HFFc6 (cell line): Measurements from ENCODE around the gene TEX12. TPM values are rescaled to one million over a fixed set of nuclear protein-coding genes. Genes with fewer than 3 reads are reported as not detected.

ENCODE experiments used
- DNase-seq: peaks from one replicate; pipeline ENCODE4 v3.0.0-alpha.2; 2018
- H3K27ac Mint-ChIP-seq: 2 replicates; pipeline ENCODE4 v1.8.0; 2020; ENCODE audit warnings: mild to moderate bottlenecking, mixed read lengths
- H3K27me3 Mint-ChIP-seq: 2 replicates; pipeline ENCODE4 v1.8.0; 2021; ENCODE audit warnings: mild to moderate bottlenecking, moderate library complexity, mixed read lengths; ENCODE audit not compliant: insufficient read depth
- H3K36me3 Mint-ChIP-seq: 2 replicates; pipeline ENCODE4 v1.8.0; 2021; ENCODE audit warnings: low read depth, mixed read lengths
- H3K4me1 Mint-ChIP-seq: 2 replicates; pipeline ENCODE4 v1.8.0; 2020; ENCODE audit warnings: low read depth, mixed read lengths
- H3K4me3 Mint-ChIP-seq: 2 replicates; pipeline ENCODE4 v1.8.0; 2020; ENCODE audit warnings: mild to moderate bottlenecking, moderate library complexity, mixed read lengths
- H3K9me3 Mint-ChIP-seq: 2 replicates; pipeline ENCODE4 v1.8.0; 2020; ENCODE audit warnings: mild to moderate bottlenecking, mixed read lengths
- total RNA-seq, 6 experiments: library from RNA; stranded (reverse); fragmentation: NEBNext Ultra II Directional; extraction: Animal tissue kit (Norgen Biotek cat#: 25700); gene quantifications; 2 replicates in 1 of 6; 3 replicates in 5 of 6; pipeline ENCODE4 v1.2.3, GENCODE V29; 2021
- TF ChIP-seq, protein P1 (sequence below): fragments of 200-600 bp; sonication (generic); IDR thresholded peaks from 2 replicates; pipeline ENCODE4 v1.5.0; 2021; ENCODE audit warnings: antibody characterized with exemption, mild to moderate bottlenecking

Gene TEX12
- total RNA-seq, 6 experiments from 2014 or later = not detected

DNA sequence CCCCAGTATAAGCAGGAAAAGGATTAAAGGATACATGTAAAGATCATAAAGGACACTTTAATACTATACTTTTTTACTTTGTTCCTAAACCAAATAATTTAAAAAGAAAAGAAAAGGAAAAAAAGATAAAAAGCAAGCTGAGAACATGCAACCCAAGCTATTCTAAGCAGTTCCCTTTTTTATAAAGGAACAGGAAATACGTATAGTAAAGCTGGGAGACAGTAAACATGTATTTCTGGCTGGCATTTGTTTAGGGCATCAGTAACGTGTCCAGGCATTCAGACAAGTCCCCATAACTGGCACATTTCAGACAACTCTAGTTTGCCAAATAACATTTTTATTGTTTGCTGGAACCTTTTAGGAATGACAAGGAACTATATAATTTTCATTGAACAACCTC is 33.1 kb downstream of the TEX12 start:
- no peak for DNase-seq
- TF ChIP-seq, protein P1, sequence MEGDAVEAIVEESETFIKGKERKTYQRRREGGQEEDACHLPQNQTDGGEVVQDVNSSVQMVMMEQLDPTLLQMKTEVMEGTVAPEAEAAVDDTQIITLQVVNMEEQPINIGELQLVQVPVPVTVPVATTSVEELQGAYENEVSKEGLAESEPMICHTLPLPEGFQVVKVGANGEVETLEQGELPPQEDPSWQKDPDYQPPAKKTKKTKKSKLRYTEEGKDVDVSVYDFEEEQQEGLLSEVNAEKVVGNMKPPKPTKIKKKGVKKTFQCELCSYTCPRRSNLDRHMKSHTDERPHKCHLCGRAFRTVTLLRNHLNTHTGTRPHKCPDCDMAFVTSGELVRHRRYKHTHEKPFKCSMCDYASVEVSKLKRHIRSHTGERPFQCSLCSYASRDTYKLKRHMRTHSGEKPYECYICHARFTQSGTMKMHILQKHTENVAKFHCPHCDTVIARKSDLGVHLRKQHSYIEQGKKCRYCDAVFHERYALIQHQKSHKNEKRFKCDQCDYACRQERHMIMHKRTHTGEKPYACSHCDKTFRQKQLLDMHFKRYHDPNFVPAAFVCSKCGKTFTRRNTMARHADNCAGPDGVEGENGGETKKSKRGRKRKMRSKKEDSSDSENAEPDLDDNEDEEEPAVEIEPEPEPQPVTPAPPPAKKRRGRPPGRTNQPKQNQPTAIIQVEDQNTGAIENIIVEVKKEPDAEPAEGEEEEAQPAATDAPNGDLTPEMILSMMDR = no peak
- Mint-ChIP-seq H3K4me1 (peaks cover 11% of the 10 kb centered on the region), H3K4me3 (no peak overlapping the region), H3K27me3 (peaks cover 2% of the 10 kb centered on the region; the same call in 1 of the 2 replicates), H3K9me3 (no peaks in the 10 kb centered on the region), H3K27ac (no peak overlapping the region), H3K36me3 (no peaks in the 10 kb centered on the region)

- no peak overlapping the region for H3K4me3 Mint-ChIP-seq
- no peaks in the 10 kb centered on the region for H3K9me3 Mint-ChIP-seq
- no peak for DNase-seq
- H3K36me3 Mint-ChIP-seq = no peaks in the 10 kb centered on the region
- no peaks in the 10 kb centered on the region for H3K27me3 Mint-ChIP-seq
- TF ChIP-seq, protein P1 = no peak
- H3K4me1 Mint-ChIP-seq = peaks cover under 1% of the 10 kb centered on the region
- H3K27ac Mint-ChIP-seq = no peak overlapping the region
Observed at GRCh38 chr11:112206071-112206470, 38.9 kb downstream of the TEX12 start.

GRCh38 chr11:112210890-112211289 is 43.7 kb downstream of the TEX12 start:
- Mint-ChIP-seq H3K4me3 (no peak overlapping the region), H3K27me3 (no peaks in the 10 kb centered on the region), H3K27ac (no peak overlapping the region), H3K9me3 (no peaks in the 10 kb centered on the region), H3K4me1 (peaks cover 29% of the 10 kb centered on the region), H3K36me3 (no peaks in the 10 kb centered on the region)
- no peak for DNase-seq
- TF ChIP-seq, protein P1 = no peak

- Mint-ChIP-seq H3K27me3 (no peaks in the 10 kb centered on the region), H3K4me3 (no peak overlapping the region), H3K36me3 (no peaks in the 10 kb centered on the region), H3K27ac (no peak overlapping the region), H3K9me3 (no peaks in the 10 kb centered on the region), H3K4me1 (peaks cover 35% of the 10 kb centered on the region)
- no peak for DNase-seq
- TF ChIP-seq, protein P1 = no peak
Observed at GRCh38 chr11:112211536-112211935, 44.4 kb downstream of the TEX12 start.

DNA sequence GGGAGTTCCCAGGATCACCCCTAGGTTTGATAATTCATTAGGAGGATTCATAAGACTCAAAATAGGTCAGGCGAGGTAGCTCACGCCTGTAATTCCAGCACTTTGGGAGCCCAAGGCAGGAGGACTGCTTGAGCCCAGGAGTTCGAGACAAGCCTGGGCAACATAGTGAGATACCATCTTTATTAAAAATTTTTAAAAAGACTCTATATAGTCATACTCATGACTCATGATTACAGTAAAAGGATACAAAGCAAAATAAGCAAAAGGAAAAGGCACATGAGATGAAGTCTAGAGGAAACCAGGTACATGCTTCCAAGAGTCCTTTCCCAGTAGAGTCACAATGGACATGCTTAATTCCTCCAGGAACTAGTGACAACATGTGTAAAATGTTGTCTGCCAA is 45.1 kb downstream of the TEX12 start:
- DNase-seq = no peak
- TF ChIP-seq, protein P1 = no peak

GRCh38 chr11:112212710-112213109 is 45.5 kb downstream of the TEX12 start:
- H3K27ac Mint-ChIP-seq = no peak overlapping the region
- no peak for DNase-seq
- TF ChIP-seq, protein P1 = no peak
- peaks cover 40% of the 10 kb centered on the region for H3K4me1 Mint-ChIP-seq
- no peaks in the 10 kb centered on the region for H3K27me3 Mint-ChIP-seq
- H3K36me3 Mint-ChIP-seq = no peaks in the 10 kb centered on the region
- H3K9me3 Mint-ChIP-seq = no peaks in the 10 kb centered on the region
- no peak overlapping the region for H3K4me3 Mint-ChIP-seq

More for the DNA sequence above, 45.1 kb downstream of the TEX12 start:
- Mint-ChIP-seq H3K4me1 (peaks cover 40% of the 10 kb centered on the region), H3K27ac (no peak overlapping the region), H3K27me3 (no peaks in the 10 kb centered on the region), H3K4me3 (no peak overlapping the region), H3K36me3 (no peaks in the 10 kb centered on the region), H3K9me3 (no peaks in the 10 kb centered on the region)
